Osteoblast (primary cell): ENCODE data around the gene RPL11. TPM values are rescaled to one million over a fixed set of nuclear protein-coding genes. Genes with fewer than 3 reads are reported as not detected.

Source experiments
- DNase-seq: peaks from one replicate; pipeline ENCODE4 v3.0.0; 2011; ENCODE audit warnings: low spot score, mixed read lengths; ENCODE audit not compliant: insufficient read length; ENCODE audit errors: missing footprints
- H2AFZ ChIP-seq: 2 replicates; pipeline ENCODE4 v1.6.0; 2011; ENCODE audit warnings: mild to moderate bottlenecking, low read length
- H3K27ac ChIP-seq: 2 replicates; pipeline ENCODE4 v1.5.1; 2011; ENCODE audit warnings: mild to moderate bottlenecking, low read depth, low read length, moderate library complexity
- H3K27me3 ChIP-seq: 2 replicates; pipeline ENCODE4 v1.6.0; 2012; ENCODE audit warnings: mild to moderate bottlenecking, control low read depth, inconsistent platforms, low read length, moderate library complexity; ENCODE audit not compliant: insufficient read depth
- H3K36me3 ChIP-seq: 2 replicates; pipeline ENCODE4 v1.5.1; 2011; ENCODE audit warnings: mild to moderate bottlenecking, low read length, control low read depth, moderate library complexity; ENCODE audit not compliant: insufficient read depth
- H3K4me1 ChIP-seq: 2 replicates; pipeline ENCODE4 v1.5.1; 2011; ENCODE audit warnings: mild to moderate bottlenecking, low read length, control low read depth, moderate library complexity; ENCODE audit not compliant: insufficient read depth
- H3K4me2 ChIP-seq: 2 replicates; pipeline ENCODE4 v1.6.0; 2011; ENCODE audit warnings: mild to moderate bottlenecking, low read length; ENCODE audit not compliant: insufficient read depth
- H3K4me3 ChIP-seq: fragments of 200-600 bp; sonication (generic); 3 replicates; pipeline ENCODE4 v1.5.1; 2012; ENCODE audit warnings: mild to moderate bottlenecking, low read length, inconsistent platforms; ENCODE audit not compliant: insufficient read depth
- H3K79me2 ChIP-seq: 2 replicates; pipeline ENCODE4 v1.6.0; 2012; ENCODE audit warnings: mild to moderate bottlenecking, low read length, control low read depth, inconsistent platforms; ENCODE audit not compliant: insufficient read depth
- H3K9me3 ChIP-seq: 2 replicates; pipeline ENCODE4 v1.5.1; 2011; ENCODE audit warnings: low read depth, low read length, control low read depth
- H4K20me1 ChIP-seq: 2 replicates; pipeline ENCODE4 v1.6.0; 2012; ENCODE audit warnings: mild to moderate bottlenecking, low read length, control low read depth; ENCODE audit not compliant: insufficient read depth
- CTCF ChIP-seq: IDR thresholded peaks from 2 replicates; pipeline ENCODE4 v1.5.1; 2011; ENCODE audit warnings: mild to moderate bottlenecking, low read depth, low read length, moderate library complexity; ENCODE audit errors: extremely low read depth
- total RNA-seq: library from RNA; depleted of rRNA; stranded (reverse); fragments of >200 nt; gene quantifications from 2 replicates; pipeline ENCODE4 v1.2.3, GENCODE V29; 2012

RPL11 gene
- total RNA-seq, 1 donor: 693 TPM

- no peaks in the 10 kb centered on the region for H3K4me1 ChIP-seq
- H3K27me3 ChIP-seq: no peaks in the 10 kb centered on the region
- H3K79me2 ChIP-seq: peaks cover 68% of the 10 kb centered on the region
- no peak for DNase-seq
- H3K9me3 ChIP-seq: no peaks in the 10 kb centered on the region
- no peak overlapping the region for H2AFZ ChIP-seq
- H3K36me3 ChIP-seq: peaks cover 17% of the 10 kb centered on the region
- peaks cover 21% of the 10 kb centered on the region for H4K20me1 ChIP-seq
- no peak overlapping the region for H3K4me3 ChIP-seq
- H3K27ac ChIP-seq: no peak overlapping the region
- H3K4me2 ChIP-seq: no peak overlapping the region
- no peak for TF ChIP-seq CTCF
These were observed 17.6 kb downstream of the RPL11 start for GRCh38 chr1:23709229-23709628.

DNA sequence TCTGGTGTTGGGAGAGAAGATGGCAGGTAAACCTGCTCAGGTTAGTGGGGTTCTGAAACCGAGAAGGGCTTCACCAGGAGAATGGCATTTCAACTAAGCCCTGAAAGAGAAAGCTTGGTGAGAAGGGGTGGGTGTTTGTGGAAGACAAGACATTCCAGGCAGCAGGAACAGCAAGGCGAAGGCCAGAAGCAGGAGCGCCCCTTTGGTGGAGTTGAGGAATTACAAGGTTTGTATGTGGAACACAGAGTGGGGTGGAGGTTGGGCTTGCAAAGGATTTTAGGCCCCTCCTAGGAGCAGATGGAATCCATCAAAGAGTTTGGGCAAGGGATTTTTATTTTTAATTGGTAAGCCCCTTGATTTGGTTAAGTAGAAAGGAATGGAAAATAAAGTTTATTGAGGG, 26.9 kb downstream of the RPL11 start:
- no peak overlapping the region for H3K27ac ChIP-seq
- DNase-seq: peak; percentile 77
- no peak overlapping the region for H3K4me3 ChIP-seq
- no peaks in the 10 kb centered on the region for H3K9me3 ChIP-seq
- no peaks in the 10 kb centered on the region for H3K36me3 ChIP-seq
- peaks cover 3% of the 10 kb centered on the region for H3K4me1 ChIP-seq
- no peaks in the 10 kb centered on the region for H3K27me3 ChIP-seq
- peak; percentile 49 for TF ChIP-seq CTCF
- no peak overlapping the region for H3K4me2 ChIP-seq
- peaks cover 44% of the 10 kb centered on the region for H4K20me1 ChIP-seq
- H3K79me2 ChIP-seq: peaks cover 60% of the 10 kb centered on the region
- H2AFZ ChIP-seq: no peak overlapping the region

DNA sequence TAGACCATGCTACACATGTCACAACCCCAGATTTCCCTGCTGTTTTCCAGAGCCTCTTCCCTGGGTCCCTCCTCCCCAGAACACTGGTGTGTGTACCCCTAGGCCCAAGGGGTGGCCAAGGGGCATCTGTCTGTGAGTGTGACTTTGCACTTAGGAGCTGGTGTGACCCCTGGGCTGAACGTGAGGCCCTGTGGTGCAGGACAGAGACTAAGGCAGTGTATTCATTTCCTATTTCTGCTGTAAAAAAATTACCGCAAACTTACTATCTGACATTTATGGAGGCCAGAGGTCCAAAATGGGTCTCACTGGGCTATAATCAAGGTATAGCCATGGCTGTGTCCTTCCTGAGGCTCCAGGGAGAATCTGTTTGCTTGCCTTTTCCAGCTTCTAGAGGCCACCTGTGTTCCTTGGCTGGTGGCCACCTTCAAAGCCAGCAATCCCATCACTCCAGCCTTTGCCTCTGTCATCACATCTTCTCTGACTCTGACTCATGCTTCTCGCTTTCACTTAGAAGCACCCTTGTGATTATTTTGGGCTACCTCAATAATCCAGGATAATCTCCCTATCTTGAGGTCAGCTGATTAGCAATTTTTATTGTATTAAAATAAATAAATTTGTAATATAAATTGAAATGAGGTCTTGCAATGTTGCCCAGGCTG, 27.7 kb downstream of the RPL11 start:
- Histone ChIP-seq H4K20me1 (peaks cover 44% of the 10 kb centered on the region), H3K27me3 (no peaks in the 10 kb centered on the region), H3K36me3 (no peaks in the 10 kb centered on the region), H3K4me2 (no peak overlapping the region), H3K27ac (no peak overlapping the region), H3K79me2 (peaks cover 59% of the 10 kb centered on the region), H3K9me3 (no peaks in the 10 kb centered on the region), H3K4me1 (peaks cover 3% of the 10 kb centered on the region), H3K4me3 (no peak overlapping the region), H2AFZ (no peak overlapping the region)
- DNase-seq: peak; percentile 66
- TF ChIP-seq CTCF: no peak

DNA sequence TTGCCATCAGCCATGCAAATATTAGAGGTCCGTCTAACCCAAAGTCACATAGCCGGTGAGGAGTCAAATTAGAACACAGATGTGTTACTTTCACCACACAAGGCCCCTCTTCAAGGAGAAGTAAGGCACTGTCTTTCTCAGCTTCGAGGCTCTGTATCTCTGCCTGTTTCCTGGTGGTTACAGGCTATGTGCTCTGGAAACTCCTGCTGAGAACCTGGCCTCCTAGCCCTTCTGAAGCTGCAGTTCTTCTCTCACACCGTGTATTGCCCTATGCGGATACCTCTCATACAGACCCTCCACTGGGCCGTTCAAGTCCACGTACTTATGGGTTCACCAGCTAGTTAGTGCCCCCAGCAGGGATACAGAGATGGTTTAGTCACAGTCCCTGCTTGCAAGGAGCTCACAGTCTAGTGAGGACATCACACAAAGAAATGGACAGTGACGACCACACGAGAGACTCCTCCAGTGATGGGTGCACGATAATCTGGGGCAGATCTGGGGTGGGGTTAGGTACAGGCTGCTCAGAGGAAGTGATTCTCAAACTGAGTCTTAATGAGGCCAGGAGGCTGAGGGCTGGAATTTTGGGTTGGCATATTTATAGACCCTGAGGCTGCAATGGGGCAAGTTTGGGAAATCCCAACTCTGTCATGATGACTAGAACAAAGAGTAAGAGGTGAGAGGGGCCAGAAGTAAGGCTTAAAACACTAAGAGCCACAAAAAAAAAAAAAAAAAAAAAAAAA, 28.8 kb downstream of the RPL11 start:
- no peak for TF ChIP-seq CTCF
- H2AFZ ChIP-seq: no peak overlapping the region
- peaks cover 3% of the 10 kb centered on the region for H3K4me1 ChIP-seq
- DNase-seq: no peak
- H3K27ac ChIP-seq: no peak overlapping the region
- H3K36me3 ChIP-seq: no peaks in the 10 kb centered on the region
- H3K79me2 ChIP-seq: peaks cover 51% of the 10 kb centered on the region
- H3K27me3 ChIP-seq: no peaks in the 10 kb centered on the region
- peaks cover 38% of the 10 kb centered on the region for H4K20me1 ChIP-seq
- H3K9me3 ChIP-seq: no peaks in the 10 kb centered on the region
- H3K4me2 ChIP-seq: no peak overlapping the region
- H3K4me3 ChIP-seq: no peak overlapping the region
